ENCODE results near the gene ERC1.

DNA sequence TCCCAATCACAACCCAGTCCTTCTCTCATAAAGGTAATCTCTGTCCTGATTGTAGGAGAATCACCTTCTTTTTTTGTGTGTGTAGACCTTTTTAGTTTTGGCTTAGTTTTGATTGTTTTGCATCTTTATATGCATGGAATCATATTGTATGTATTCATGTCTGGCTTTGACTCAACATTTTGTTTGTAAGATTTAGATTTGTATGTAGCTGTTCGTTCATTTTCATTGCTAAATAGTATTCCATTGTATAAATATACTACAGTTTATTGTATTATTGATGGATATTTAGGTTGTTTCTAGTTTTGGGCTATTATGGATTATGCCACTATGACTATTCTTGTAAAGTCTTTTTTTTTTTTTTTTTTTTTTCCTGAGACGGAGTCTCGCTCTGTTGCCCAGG, 10.5 kb downstream of the ERC1 start:
- TF ChIP-seq, protein P1, sequence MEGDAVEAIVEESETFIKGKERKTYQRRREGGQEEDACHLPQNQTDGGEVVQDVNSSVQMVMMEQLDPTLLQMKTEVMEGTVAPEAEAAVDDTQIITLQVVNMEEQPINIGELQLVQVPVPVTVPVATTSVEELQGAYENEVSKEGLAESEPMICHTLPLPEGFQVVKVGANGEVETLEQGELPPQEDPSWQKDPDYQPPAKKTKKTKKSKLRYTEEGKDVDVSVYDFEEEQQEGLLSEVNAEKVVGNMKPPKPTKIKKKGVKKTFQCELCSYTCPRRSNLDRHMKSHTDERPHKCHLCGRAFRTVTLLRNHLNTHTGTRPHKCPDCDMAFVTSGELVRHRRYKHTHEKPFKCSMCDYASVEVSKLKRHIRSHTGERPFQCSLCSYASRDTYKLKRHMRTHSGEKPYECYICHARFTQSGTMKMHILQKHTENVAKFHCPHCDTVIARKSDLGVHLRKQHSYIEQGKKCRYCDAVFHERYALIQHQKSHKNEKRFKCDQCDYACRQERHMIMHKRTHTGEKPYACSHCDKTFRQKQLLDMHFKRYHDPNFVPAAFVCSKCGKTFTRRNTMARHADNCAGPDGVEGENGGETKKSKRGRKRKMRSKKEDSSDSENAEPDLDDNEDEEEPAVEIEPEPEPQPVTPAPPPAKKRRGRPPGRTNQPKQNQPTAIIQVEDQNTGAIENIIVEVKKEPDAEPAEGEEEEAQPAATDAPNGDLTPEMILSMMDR (IDR thresholded peaks at IDR 0.05), result no peak
- no peak for TF ChIP-seq POLR2A (IDR thresholded peaks at IDR 0.05)

All from uterus (tissue), 2 donors.